HG03460 (cell line): Measurements from ENCODE around the gene HYDIN.
"Not testable (repeated sequence)": the region's sequence is repeated elsewhere in the genome, so short reads cannot be mapped to it uniquely, and the experiment has no call there.

Experiments used
- ATAC-seq: cut with Tn5 transposase; IDR thresholded peaks from one replicate; pipeline ENCODE4 v1.9.1; 2021; ENCODE audit not compliant: unreplicated experiment

Gene HYDIN

GRCh38 chr16:70882311-70882710 lies 348.2 kb downstream of the HYDIN start:
- ATAC-seq: not testable (repeated sequence)

DNA sequence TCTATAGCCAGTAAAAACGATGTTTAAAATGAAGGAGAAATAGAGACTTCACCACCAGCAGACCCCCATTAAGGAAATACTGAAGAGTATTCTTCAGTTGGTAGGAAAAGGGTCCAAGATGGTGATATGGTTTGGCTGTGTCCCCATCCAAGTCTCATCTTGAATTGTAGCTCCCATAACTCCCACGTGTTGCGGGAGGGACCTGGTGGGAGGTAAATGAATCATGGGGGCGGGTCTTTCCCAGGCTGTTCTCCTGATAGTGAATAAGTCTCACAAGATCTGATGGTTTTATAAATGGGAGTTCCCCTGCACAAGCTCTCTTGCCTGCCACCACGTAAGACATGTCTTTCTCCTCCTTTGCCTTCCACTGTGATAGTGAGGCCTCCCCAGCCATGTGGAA lies 352.6 kb downstream of the HYDIN start:
- ATAC-seq: not testable (repeated sequence)

GRCh38 chr16:70876442-70876841 lies 354.1 kb downstream of the HYDIN start:
- not testable (repeated sequence) for ATAC-seq

DNA sequence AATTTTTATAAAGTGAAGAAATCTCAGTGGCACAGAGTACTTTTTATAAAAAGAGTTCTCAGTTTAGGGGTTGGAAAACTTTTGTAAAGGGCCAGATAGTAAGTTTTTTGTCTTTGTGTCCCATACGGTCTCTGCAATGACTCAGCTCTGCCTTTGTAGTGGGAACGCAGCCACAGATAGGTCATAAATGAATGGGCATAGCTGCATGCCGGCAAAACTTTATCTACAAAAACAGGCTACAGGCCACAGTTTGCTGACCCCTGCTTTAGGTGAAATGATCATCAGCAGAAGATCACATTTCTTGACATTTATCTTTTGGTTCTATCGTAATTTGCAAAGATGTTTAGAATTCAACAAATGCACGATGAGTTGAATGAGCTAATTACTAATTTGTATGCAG lies 365.8 kb downstream of the HYDIN start:
- ATAC-seq: not testable (repeated sequence)

DNA sequence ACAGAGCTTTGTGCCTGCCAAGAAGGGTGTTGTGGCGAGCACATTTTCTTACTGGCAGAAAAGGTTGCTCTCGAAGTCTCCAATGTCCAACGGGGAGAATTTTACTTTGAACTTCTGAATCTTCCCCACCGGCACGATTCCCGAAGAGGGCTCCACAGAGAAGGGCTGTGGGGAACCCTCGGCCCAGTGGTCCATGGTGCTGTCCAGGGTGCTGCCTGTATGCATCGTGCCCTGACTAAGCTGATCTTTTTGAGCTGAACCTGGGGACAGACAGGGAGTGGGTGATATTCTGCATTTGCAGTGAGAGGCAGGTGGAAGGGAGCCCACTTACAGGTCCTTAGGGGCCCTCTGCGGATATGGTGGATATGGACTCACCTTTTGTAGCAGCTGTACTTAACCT lies 368.5 kb downstream of the HYDIN start:
- ATAC-seq: not testable (repeated sequence)

DNA sequence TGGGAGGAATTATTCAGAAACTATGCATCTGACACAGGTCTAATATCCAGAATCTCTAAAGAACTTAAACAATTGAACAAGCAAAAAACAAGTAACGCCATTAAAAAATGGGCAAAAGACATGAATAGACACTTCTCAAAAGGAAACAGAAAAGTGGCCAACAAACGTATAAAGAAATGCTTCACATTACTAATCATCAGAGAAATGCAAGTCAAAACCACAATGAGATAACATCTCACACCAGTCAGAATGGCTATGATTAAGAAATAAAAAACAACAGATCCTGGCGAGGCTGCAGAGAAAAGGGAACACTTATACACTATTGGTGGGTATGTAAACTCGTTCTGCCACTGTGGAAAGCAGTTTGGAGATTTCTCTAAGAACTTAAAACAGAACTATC lies 379.2 kb downstream of the HYDIN start:
- not testable (repeated sequence) for ATAC-seq

DNA sequence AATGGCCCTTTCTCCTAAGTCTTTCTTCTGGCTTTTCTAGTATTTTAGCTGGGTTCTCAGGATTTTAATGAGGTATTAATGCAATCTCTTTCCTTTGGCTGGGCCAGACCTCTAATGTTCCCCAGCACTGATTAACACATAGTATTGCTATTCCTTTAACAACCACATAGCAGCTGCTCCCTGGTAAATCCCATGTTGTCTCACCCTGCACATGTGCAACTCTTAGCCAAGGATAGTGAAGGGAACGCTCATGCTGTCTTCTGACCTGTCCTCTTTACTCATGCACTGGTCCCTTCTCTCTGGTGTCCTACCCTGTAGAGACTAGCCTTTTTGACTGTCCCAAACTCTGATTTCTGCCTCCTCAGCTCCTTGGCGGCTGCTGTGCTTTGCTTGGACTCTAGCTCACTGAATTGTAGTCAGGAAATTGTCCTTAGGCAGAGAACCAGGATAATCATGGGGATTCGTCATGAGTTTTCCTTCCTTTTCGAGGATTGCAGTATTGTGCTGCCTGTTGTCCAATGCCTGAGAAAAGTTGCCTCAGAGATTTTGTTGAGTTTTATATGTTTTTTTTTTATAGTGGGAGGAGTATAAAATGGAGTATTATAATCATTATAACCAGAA lies 406.9 kb downstream of the HYDIN start:
- ATAC-seq: not testable (repeated sequence)

- not testable (repeated sequence) for ATAC-seq
Observed at GRCh38 chr16:70822734-70823133, 407.8 kb downstream of the HYDIN start.

DNA sequence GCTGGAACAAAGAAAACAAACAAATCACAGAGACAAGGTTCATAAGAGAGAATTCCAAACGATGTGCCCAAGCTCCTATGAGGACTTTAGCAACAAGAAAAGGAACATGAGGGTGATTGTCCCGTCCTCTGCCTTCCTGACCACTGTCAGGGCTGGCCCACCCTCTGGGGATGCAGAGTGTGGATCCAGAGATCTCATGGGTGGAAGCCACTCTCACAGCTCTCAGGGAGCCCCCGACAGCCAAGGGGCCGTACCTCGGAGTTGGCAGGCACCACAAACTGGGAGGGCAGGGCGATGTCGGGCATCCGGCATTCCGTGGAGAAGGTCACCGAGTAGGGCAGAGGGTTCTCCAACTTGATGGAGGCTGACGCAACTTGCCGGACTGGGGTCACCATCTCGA lies 412.4 kb downstream of the HYDIN start:
- ATAC-seq: not testable (repeated sequence)

DNA sequence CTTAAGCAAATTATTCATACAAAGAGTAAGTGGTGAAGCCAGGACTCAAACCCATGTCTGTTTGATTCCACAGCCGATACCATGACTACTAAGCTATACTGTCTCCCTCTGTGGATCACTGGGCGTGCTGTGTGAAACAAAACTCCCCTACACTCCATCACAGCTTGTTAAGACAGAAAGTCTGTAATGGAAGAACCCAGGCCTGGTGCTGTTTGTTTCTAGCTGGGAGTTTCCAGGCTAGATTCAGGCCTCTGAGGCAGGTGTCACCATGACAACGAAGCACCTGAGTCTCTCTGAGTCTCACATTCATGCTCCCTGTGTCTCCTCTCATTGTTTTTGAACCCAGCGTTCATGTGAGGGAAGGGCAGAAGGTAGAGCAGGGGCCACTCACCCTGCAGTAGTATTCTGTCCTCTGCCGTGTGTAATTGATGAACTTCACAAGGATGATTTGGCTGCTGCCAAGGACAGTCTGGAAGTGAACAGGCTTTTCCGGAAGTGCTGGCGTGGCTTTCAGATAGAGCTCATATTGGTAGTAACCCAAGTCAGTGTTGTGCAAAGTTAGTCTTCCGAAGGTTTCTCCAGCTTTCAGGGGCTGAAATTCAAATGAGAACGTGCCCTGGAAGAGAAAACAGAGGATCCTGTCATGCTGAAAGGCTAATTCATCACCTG lies 421.0 kb downstream of the HYDIN start:
- no peak for ATAC-seq

GRCh38 chr16:70808371-70808770 lies 422.2 kb downstream of the HYDIN start:
- no peak for ATAC-seq

DNA sequence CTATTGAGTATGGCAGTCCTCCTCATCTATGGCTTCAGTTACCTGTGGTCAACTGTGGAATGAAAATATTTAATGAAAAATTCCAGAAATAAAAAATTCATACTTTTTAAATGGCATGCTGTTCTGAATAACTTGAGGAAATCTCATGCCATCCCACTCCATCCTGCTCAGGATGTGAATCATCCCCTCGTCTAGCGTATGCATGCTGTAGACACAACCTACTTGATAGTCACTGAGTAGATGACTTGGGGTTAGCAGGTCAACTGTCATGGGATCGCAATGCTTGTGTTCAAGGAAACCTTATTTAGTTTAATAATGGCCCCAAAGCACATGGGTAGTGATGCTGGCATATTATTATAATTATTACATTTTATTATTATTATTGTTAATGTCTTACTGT lies 424.7 kb downstream of the HYDIN start:
- no peak for ATAC-seq

- no peak for ATAC-seq
Observed at GRCh38 chr16:70805380-70805779, 425.1 kb downstream of the HYDIN start.

DNA sequence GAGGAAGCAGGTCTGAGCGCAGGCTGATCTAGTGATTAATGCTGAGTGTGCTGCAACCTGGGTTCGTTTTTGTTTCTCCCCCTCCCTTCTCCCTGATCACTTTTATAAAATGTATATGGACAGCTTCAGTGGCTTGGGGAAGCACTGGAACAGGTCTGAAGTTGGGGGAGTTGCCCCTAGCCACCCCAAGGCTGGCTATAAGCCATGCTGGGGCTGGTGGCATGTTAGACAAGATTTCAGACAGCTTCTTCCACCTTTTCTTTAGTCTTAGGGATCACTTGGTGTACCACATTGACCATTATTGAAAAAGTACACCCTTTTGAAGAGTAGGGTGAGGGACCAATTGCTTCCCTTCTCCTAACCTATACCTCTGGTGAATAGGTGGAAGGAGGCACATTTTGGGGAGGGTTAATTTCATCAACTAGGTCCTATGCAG lies 425.8 kb downstream of the HYDIN start:
- ATAC-seq: no peak

GRCh38 chr16:70804153-70804733 lies 426.3 kb downstream of the HYDIN start:
- ATAC-seq: no peak

DNA sequence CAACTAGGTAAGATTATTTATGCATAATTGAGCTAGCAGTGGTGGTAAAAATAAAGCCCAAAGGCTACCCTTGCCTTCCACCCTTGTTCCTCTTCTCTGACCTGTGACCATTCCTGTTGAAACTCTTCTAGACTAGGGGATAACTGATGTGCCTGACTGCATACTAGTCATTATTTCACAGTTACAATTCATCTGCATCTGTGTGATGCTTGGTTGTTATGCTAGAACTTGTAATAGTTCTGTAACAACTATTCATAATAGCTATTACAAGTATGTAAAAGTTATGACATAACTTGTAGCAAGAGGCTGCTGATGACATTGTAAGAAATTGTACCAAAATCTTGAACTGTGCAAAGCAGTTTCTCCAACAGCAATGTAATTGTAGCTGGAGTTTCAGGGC lies 427.2 kb downstream of the HYDIN start:
- no peak for ATAC-seq

- ATAC-seq: no peak
Observed at GRCh38 chr16:70801611-70802010, 428.9 kb downstream of the HYDIN start.

GRCh38 chr16:70800781-70801480 lies 429.6 kb downstream of the HYDIN start, which contains the start of gene VAC14:
VAC14 (minus strand) TSS chr16:70801158; CDS start chr16:70800900, 258 bp downstream.
- ATAC-seq: peak; percentile 97

GRCh38 chr16:70800311-70800710 lies 430.2 kb downstream of the HYDIN start:
- peak; percentile 5 for ATAC-seq

DNA sequence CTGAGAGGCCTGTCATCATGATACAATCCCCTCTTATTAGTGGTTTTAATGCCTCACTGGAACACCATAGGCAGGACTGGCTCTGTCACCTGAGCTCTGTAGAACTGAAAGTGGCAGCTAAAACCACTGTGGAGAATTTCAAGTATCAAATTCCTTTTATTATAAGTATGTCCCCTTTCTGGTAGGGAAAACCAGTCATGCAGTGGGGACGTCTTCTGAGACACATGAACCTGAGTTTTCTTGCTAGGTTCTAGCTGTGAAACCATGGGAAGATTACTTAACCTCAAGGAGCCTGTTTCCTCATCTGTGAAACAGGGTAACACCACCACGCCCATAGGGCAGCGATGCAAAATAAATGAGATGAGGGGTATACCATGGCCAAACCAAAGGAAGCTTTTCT lies 434.2 kb downstream of the HYDIN start:
- ATAC-seq: no peak

DNA sequence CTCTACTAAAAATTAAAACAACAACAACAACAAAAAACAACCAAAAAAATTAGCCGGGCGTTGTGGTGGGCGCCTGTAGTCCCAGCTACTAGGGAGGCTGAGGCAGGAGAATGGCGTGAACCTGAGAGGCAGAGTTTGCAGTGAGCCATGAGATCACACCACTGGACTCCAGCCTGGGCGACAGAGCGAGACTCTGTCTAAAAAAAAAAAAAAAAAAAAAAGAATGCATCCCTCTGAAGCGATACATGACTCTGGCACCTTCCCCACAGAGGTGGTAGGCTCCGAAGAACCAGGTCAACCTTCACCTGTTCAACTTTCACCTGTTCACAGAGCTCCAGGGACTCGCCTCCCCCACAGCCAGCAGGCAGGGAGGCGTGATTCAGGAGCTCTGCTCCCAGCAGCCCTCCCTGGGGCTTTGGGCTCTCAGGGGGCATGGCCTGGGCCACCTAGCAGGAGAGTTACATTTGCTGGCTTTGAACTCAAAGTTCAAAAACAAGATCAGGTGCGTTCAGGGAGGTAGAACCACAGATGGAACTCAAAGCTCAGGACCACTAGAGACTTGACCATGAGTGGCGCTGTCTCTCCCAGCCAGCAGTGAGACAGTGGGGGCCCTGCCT lies 435.1 kb downstream of the HYDIN start:
- no peak for ATAC-seq
